Activated naive CD8-positive, alpha-beta T cell treated with anti-CD3 and anti-CD28 coated beads, Interleukin-2, amount 10 ng/mL, durations not matched to agents 7 days and 5 days (primary cell): Measurements from ENCODE around the gene SART1. TPM values are rescaled to one million over a fixed set of nuclear protein-coding genes. Genes with fewer than 3 reads are reported as not detected.
"Not testable (repeated sequence)": the region's sequence is repeated elsewhere in the genome, so short reads cannot be mapped to it uniquely, and the experiment has no call there.

Source experiments
- ATAC-seq: fragments of 150-1000 bp; cut with Tn5 transposase; one replicate; pipeline ENCODE4 v1.10.0; 2021; ENCODE audit warnings: low read depth, moderate library complexity
- POLR2A ChIA-PET: fragments of 350-600 bp; sonication (Branson Sonifier 250); formaldehyde crosslinking; loops from one replicate; lab custom pipeline; 2021; ENCODE audit warnings: antibody characterized with exemption; lab: Charles Lee
- DNase-seq: peaks from one replicate; pipeline ENCODE4 v3.0.0; 2021
- H3K27ac Mint-ChIP-seq: one replicate; pipeline ENCODE4 v1.8.0; 2022; ENCODE audit warnings: mild to moderate bottlenecking, mixed read lengths
- H3K27me3 Mint-ChIP-seq: one replicate; pipeline ENCODE4 v1.8.0; 2022; ENCODE audit warnings: mild to moderate bottlenecking, moderate library complexity, mixed read lengths
- H3K36me3 Mint-ChIP-seq: one replicate; pipeline ENCODE4 v1.8.0; 2021; ENCODE audit warnings: mild to moderate bottlenecking, mixed read lengths
- H3K4me1 Mint-ChIP-seq: one replicate; pipeline ENCODE4 v1.8.0; 2021; ENCODE audit warnings: mixed read lengths
- H3K4me3 Mint-ChIP-seq: one replicate; pipeline ENCODE4 v1.8.0; 2022; ENCODE audit warnings: mild to moderate bottlenecking, moderate library complexity, mixed read lengths
- H3K9me3 Mint-ChIP-seq: one replicate; pipeline ENCODE4 v1.8.0; 2021; ENCODE audit warnings: mixed read lengths
- total RNA-seq, 2 experiments: library from RNA; stranded (reverse); gene quantifications; one replicate each; pipeline ENCODE4 v1.2.3, GENCODE V29; 2021

The SART1 gene
- total RNA-seq, 2 experiments from 2014 or later: 79.3 to 83.5 TPM

- Mint-ChIP-seq H3K9me3 (no peaks in the 10 kb centered on the region), H3K27ac (peak overlapping the region; percentile 14), H3K27me3 (no peaks in the 10 kb centered on the region), H3K36me3 (peaks cover 12% of the 10 kb centered on the region), H3K4me1 (peaks cover 7% of the 10 kb centered on the region), H3K4me3 (no peak overlapping the region)
- ATAC-seq (no peak), DNase-seq (no peak)
- POLR2A ChIA-PET: no interaction called here
Measured at GRCh38 chr11:65992056-65992455, 30.5 kb downstream of the SART1 start.

- Mint-ChIP-seq H3K4me3 (no peak overlapping the region), H3K27ac (no peak overlapping the region), H3K36me3 (peaks cover 30% of the 10 kb centered on the region), H3K9me3 (no peaks in the 10 kb centered on the region), H3K27me3 (no peaks in the 10 kb centered on the region), H3K4me1 (peaks cover 25% of the 10 kb centered on the region)
- POLR2A ChIA-PET: interaction anchor here (0.6 to 0.7 kb wide), 2 partner anchors 60 to 144 kb away, joined by 3 to 4 read pairs; no protein-coding TSS in a partner anchor
- ATAC-seq (no peak), DNase-seq (no peak)
Measured at GRCh38 chr11:65997286-65997685, 35.8 kb downstream of the SART1 start.

- Mint-ChIP-seq H3K27me3 (no peaks in the 10 kb centered on the region), H3K36me3 (peaks cover 26% of the 10 kb centered on the region), H3K9me3 (no peaks in the 10 kb centered on the region), H3K4me1 (peaks cover 31% of the 10 kb centered on the region), H3K27ac (peak within 1 kb of the TSS; percentile 99), H3K4me3 (peak within 1 kb of the TSS; percentile 100)
- POLR2A ChIA-PET: interaction anchor here (0.5 to 1.5 kb wide), 19 partner anchors 9 to 504 kb away, joined by 3 to 19 read pairs (median 5); partner anchors contain the start of genes CCDC85B, DPP3, FIBP and KAT5
- ATAC-seq: peak; percentile 85
- DNase-seq: peak; percentile 90
Measured at GRCh38 chr11:66001942-66002647, 40.6 kb downstream of the SART1 start, which contains the start of the genes BANF1 and EIF1AD. BANF1 (plus strand) TSS chr11:66002503; CDS start chr11:66003251, 748 bp downstream. EIF1AD (minus strand) TSS chr11:66002157; CDS start chr11:66000389, 1,768 bp downstream.

GRCh38 chr11:66002648-66003225, 41.2 kb downstream of the SART1 start:
- POLR2A ChIA-PET: interaction anchor here (0.6 to 1.5 kb wide), 19 partner anchors 8 to 505 kb away, joined by 3 to 19 read pairs (median 5); partner anchors contain the start of genes CCDC85B, DPP3, FIBP and KAT5
- DNase-seq: peak; percentile 87
- peaks cover 21% of the 10 kb centered on the region for H3K36me3 Mint-ChIP-seq
- no peaks in the 10 kb centered on the region for H3K9me3 Mint-ChIP-seq
- ATAC-seq: peak; percentile 64
- H3K27me3 Mint-ChIP-seq: no peaks in the 10 kb centered on the region
- peaks cover 26% of the 10 kb centered on the region for H3K4me1 Mint-ChIP-seq
- H3K4me3 Mint-ChIP-seq: peak overlapping the region; percentile 100
- H3K27ac Mint-ChIP-seq: peak overlapping the region; percentile 99

- ATAC-seq: no peak
- Mint-ChIP-seq H3K9me3 (no peaks in the 10 kb centered on the region), H3K27me3 (no peaks in the 10 kb centered on the region), H3K27ac (peak overlapping the region; percentile 84), H3K36me3 (peaks cover 19% of the 10 kb centered on the region), H3K4me3 (peak overlapping the region; percentile 100), H3K4me1 (peaks cover 29% of the 10 kb centered on the region)
- POLR2A ChIA-PET: interaction anchor here (0.6 to 1.5 kb wide), 9 partner anchors 13 to 291 kb away, joined by 3 to 19 read pairs (median 5); partner anchors contain the start of genes CCDC85B, FIBP, KAT5 and SF3B2
- DNase-seq: no peak
Measured at GRCh38 chr11:66003291-66003690, 41.8 kb downstream of the SART1 start.

- Mint-ChIP-seq H3K4me1 (peaks cover 25% of the 10 kb centered on the region), H3K27ac (no peak overlapping the region), H3K27me3 (no peaks in the 10 kb centered on the region), H3K4me3 (peak overlapping the region; percentile 100), H3K36me3 (peaks cover 17% of the 10 kb centered on the region), H3K9me3 (no peaks in the 10 kb centered on the region)
- ATAC-seq (no peak), DNase-seq (no peak)
- POLR2A ChIA-PET: no interaction called here
Measured at GRCh38 chr11:66004186-66004585, 42.7 kb downstream of the SART1 start.

- H3K27ac Mint-ChIP-seq: no peak overlapping the region
- POLR2A ChIA-PET: no interaction called here
- no peak overlapping the region for H3K4me3 Mint-ChIP-seq
- H3K27me3 Mint-ChIP-seq: peaks cover 11% of the 10 kb centered on the region
- H3K9me3 Mint-ChIP-seq: no peaks in the 10 kb centered on the region
- peaks cover 12% of the 10 kb centered on the region for H3K4me1 Mint-ChIP-seq
- DNase-seq (no peak), ATAC-seq (no peak)
- peaks cover 7% of the 10 kb centered on the region for H3K36me3 Mint-ChIP-seq
Measured at GRCh38 chr11:66006134-66006890, 44.8 kb downstream of the SART1 start.

DNA sequence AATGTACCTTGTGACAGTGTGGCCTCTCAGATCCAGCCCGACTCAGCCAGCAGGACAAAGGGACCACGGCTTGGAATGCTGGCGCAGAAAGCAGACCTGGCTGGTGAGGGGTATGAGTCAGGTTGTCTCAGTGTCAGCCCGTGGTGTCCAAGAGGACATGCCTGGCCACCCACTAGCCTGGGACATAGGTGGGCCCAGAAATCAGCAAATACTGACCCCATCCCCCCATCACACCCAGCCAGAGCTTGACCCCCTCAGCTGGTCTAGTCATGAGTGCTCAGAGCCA, 45.3 kb downstream of the SART1 start:
- no peak overlapping the region for H3K27ac Mint-ChIP-seq
- POLR2A ChIA-PET: no interaction called here
- no peak overlapping the region for H3K4me3 Mint-ChIP-seq
- DNase-seq (no peak), ATAC-seq (no peak)
- H3K4me1 Mint-ChIP-seq: peaks cover 12% of the 10 kb centered on the region
- H3K9me3 Mint-ChIP-seq: no peaks in the 10 kb centered on the region
- peaks cover 5% of the 10 kb centered on the region for H3K36me3 Mint-ChIP-seq
- peaks cover 15% of the 10 kb centered on the region for H3K27me3 Mint-ChIP-seq

DNA sequence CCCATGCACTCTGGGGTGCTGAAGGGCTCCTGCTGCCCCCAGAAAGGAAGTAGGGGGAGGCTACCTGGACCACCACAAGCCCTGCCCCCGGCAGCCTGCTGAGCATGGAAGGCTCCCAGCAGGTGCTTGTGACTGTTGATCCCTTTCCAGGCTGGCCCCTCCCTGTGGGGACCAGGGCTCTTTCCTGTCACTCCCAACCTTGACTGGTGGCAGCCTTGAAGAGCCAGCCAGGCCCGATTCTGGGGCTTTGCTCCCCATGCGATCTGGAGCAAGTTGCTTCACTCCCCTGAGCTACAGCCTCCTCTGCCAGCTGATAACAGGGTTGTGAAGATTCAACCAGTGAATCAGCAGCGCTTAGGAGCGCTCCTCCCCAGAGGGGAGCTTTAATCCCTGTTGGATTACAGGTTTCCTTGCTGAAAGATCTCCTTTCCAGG, 45.7 kb downstream of the SART1 start:
- Mint-ChIP-seq H3K36me3 (peaks cover 3% of the 10 kb centered on the region), H3K27me3 (peaks cover 16% of the 10 kb centered on the region), H3K4me3 (no peak overlapping the region), H3K27ac (no peak overlapping the region), H3K4me1 (peaks cover 12% of the 10 kb centered on the region), H3K9me3 (no peaks in the 10 kb centered on the region)
- POLR2A ChIA-PET: no interaction called here
- DNase-seq: no peak
- no peak for ATAC-seq

- H3K27ac Mint-ChIP-seq: no peak overlapping the region
- peaks cover 20% of the 10 kb centered on the region for H3K27me3 Mint-ChIP-seq
- no peak for DNase-seq
- ATAC-seq: no peak
- H3K4me3 Mint-ChIP-seq: no peak overlapping the region
- peaks cover 11% of the 10 kb centered on the region for H3K4me1 Mint-ChIP-seq
- POLR2A ChIA-PET: no interaction called here
- H3K36me3 Mint-ChIP-seq: peaks cover 2% of the 10 kb centered on the region
- no peaks in the 10 kb centered on the region for H3K9me3 Mint-ChIP-seq
Measured at GRCh38 chr11:66008095-66008467, 46.5 kb downstream of the SART1 start.

DNA sequence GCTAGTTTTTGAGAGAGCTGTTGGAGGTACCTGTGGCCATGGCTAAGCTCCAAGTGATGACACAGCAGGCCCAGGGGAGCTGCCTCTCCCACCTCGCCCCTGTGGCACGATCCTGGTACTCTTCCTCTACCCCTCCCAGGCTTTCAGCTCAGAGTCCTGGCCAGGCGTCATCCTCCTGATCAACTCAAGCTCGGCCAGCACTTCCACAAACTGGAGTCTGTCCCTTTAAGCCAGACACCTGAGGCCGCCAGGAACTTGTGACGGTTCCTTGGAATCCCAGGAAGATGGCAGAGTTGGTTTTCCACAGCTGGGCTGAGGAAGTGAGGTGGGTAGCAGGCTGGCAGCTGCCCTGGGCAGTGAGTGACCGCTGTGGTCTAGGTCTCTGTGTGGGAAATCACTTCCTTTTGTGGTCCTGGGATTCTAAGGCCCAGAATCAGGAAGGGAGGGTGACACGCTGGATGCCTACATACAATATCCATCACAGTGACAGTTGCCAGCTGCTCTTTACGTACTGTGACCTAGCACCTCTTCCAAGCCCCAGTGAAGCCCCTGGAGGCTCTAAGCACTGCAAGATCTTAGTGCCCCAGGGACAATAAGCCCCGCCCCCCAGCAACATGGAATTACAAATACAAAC, 47.1 kb downstream of the SART1 start:
- POLR2A ChIA-PET: interaction anchor here (0.6 to 0.7 kb wide), 2 partner anchors 125 to 149 kb away, joined by 3 read pairs; no protein-coding TSS in a partner anchor
- H3K9me3 Mint-ChIP-seq: no peaks in the 10 kb centered on the region
- no peak overlapping the region for H3K4me3 Mint-ChIP-seq
- peaks cover under 1% of the 10 kb centered on the region for H3K36me3 Mint-ChIP-seq
- DNase-seq (no peak), ATAC-seq (no peak)
- H3K27ac Mint-ChIP-seq: no peak overlapping the region
- H3K27me3 Mint-ChIP-seq: peaks cover 25% of the 10 kb centered on the region
- H3K4me1 Mint-ChIP-seq: peaks cover 6% of the 10 kb centered on the region

DNA sequence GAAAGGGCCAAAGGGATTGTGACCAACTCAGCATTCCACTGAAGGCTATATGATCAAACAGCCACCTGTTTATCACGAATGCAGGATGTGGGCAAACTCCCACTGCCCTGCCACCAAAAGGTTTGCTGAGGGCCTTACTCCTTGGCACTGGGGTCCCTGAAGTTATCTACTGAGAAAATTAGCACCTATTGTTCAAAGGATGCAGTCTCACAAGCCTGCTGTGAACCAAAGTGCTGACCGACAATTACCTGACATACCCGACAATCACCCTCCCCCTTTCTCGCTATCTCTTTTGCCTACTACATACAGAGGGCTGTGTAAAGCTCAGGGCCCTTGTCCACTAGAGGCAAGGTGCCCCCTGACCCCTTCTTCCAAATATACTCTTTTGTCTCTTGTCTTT, 48.5 kb downstream of the SART1 start:
- H3K4me1 Mint-ChIP-seq, POLR2A ChIA-PET, ATAC-seq, H3K9me3 Mint-ChIP-seq, H3K4me3 Mint-ChIP-seq, DNase-seq, H3K27ac Mint-ChIP-seq, H3K36me3 Mint-ChIP-seq: not testable (repeated sequence)
- peaks cover 26% of the 10 kb centered on the region for H3K27me3 Mint-ChIP-seq
